Measurements from ENCODE around the gene RAG1.

Gene RAG1

GRCh38 chr11:36591433-36591832 lies 23.6 kb downstream of the RAG1 start:
- FAIRE-seq (no peak), DNase-seq (ENCODE audit: insufficient read length) (no peak)
- TF ChIP-seq TAF1 (IDR thresholded peaks at IDR 0.05; ENCODE audit: borderline replicate concordance, low read depth, low read length) = no peak
- TF ChIP-seq POLR2A (IDR thresholded peaks at IDR 0.05; ENCODE audit: low read depth, low read length) = no peak
- TF ChIP-seq POLR2AphosphoS5 (IDR thresholded peaks at IDR 0.05; ENCODE audit: low read depth, low read length) = no peak

GRCh38 chr11:36594316-36594989 lies 26.6 kb downstream of the RAG1 start, which contains the start of gene IFTAP:
Gene IFTAP, plus strand, starts transcription at chr11:36594502. Its CDS starts 15,602 bp downstream, at chr11:36610104.
- DNase-seq (ENCODE audit: insufficient read length) (peak; percentile 5), FAIRE-seq (peak; percentile 86)
- TF ChIP-seq POLR2AphosphoS5 (IDR thresholded peaks at IDR 0.05; ENCODE audit: low read depth, low read length) (no peak), TAF1 (IDR thresholded peaks at IDR 0.05; ENCODE audit: borderline replicate concordance, low read depth, low read length) (no peak), POLR2A (IDR thresholded peaks at IDR 0.05; ENCODE audit: low read depth, low read length) (no peak)

- FAIRE-seq (no peak), DNase-seq (ENCODE audit: insufficient read length) (no peak)
- TF ChIP-seq POLR2AphosphoS5 (IDR thresholded peaks at IDR 0.05; ENCODE audit: low read depth, low read length) = no peak
- TF ChIP-seq POLR2A (IDR thresholded peaks at IDR 0.05; ENCODE audit: low read depth, low read length) = no peak
- no peak for TF ChIP-seq TAF1 (IDR thresholded peaks at IDR 0.05; ENCODE audit: borderline replicate concordance, low read depth, low read length)
Measured at GRCh38 chr11:36596880-36597279, 29.1 kb downstream of the RAG1 start.

GRCh38 chr11:36598051-36598450 lies 30.2 kb downstream of the RAG1 start, which contains the start of gene RAG2:
Gene RAG2, minus strand, starts transcription at chr11:36598236. Its CDS starts 4,068 bp downstream, at chr11:36594168.
- TF ChIP-seq POLR2A (IDR thresholded peaks at IDR 0.05; ENCODE audit: low read depth, low read length) (no peak), POLR2AphosphoS5 (IDR thresholded peaks at IDR 0.05; ENCODE audit: low read depth, low read length) (no peak), TAF1 (IDR thresholded peaks at IDR 0.05; ENCODE audit: borderline replicate concordance, low read depth, low read length) (no peak)
- DNase-seq (ENCODE audit: insufficient read length) = no peak
- peak; percentile 61 for FAIRE-seq

GRCh38 chr11:36600180-36600579 lies 32.4 kb downstream of the RAG1 start:
- TF ChIP-seq POLR2A (IDR thresholded peaks at IDR 0.05; ENCODE audit: low read depth, low read length) (no peak), POLR2AphosphoS5 (IDR thresholded peaks at IDR 0.05; ENCODE audit: low read depth, low read length) (no peak), TAF1 (IDR thresholded peaks at IDR 0.05; ENCODE audit: borderline replicate concordance, low read depth, low read length) (no peak)
- FAIRE-seq (no peak), DNase-seq (ENCODE audit: insufficient read length) (no peak)

GRCh38 chr11:36601155-36601554 lies 33.3 kb downstream of the RAG1 start:
- TF ChIP-seq POLR2AphosphoS5 (IDR thresholded peaks at IDR 0.05; ENCODE audit: low read depth, low read length) = no peak
- no peak for TF ChIP-seq TAF1 (IDR thresholded peaks at IDR 0.05; ENCODE audit: borderline replicate concordance, low read depth, low read length)
- no peak for TF ChIP-seq POLR2A (IDR thresholded peaks at IDR 0.05; ENCODE audit: low read depth, low read length)
- DNase-seq (ENCODE audit: insufficient read length) (no peak), FAIRE-seq (no peak)

GRCh38 chr11:36602135-36602534 lies 34.3 kb downstream of the RAG1 start:
- TF ChIP-seq TAF1 (IDR thresholded peaks at IDR 0.05; ENCODE audit: borderline replicate concordance, low read depth, low read length) (no peak), POLR2A (IDR thresholded peaks at IDR 0.05; ENCODE audit: low read depth, low read length) (no peak), POLR2AphosphoS5 (IDR thresholded peaks at IDR 0.05; ENCODE audit: low read depth, low read length) (no peak)
- DNase-seq (ENCODE audit: insufficient read length) (no peak), FAIRE-seq (no peak)

- DNase-seq (ENCODE audit: insufficient read length) (no peak), FAIRE-seq (peak; percentile 70)
- no peak for TF ChIP-seq TAF1 (IDR thresholded peaks at IDR 0.05; ENCODE audit: borderline replicate concordance, low read depth, low read length)
- no peak for TF ChIP-seq POLR2A (IDR thresholded peaks at IDR 0.05; ENCODE audit: low read depth, low read length)
- no peak for TF ChIP-seq POLR2AphosphoS5 (IDR thresholded peaks at IDR 0.05; ENCODE audit: low read depth, low read length)
Measured at GRCh38 chr11:36605221-36606216, 37.7 kb downstream of the RAG1 start.

- TF ChIP-seq POLR2AphosphoS5 (IDR thresholded peaks at IDR 0.05; ENCODE audit: low read depth, low read length) (no peak), TAF1 (IDR thresholded peaks at IDR 0.05; ENCODE audit: borderline replicate concordance, low read depth, low read length) (no peak), POLR2A (IDR thresholded peaks at IDR 0.05; ENCODE audit: low read depth, low read length) (no peak)
- no peak for DNase-seq (ENCODE audit: insufficient read length)
- peak; percentile 79 for FAIRE-seq
Measured at GRCh38 chr11:36608491-36609199, 40.8 kb downstream of the RAG1 start.

- DNase-seq (ENCODE audit: insufficient read length) (no peak), FAIRE-seq (no peak)
- TF ChIP-seq POLR2AphosphoS5 (IDR thresholded peaks at IDR 0.05; ENCODE audit: low read depth, low read length) = no peak
- TF ChIP-seq TAF1 (IDR thresholded peaks at IDR 0.05; ENCODE audit: borderline replicate concordance, low read depth, low read length) = no peak
- TF ChIP-seq POLR2A (IDR thresholded peaks at IDR 0.05; ENCODE audit: low read depth, low read length) = no peak
Measured at GRCh38 chr11:36609383-36609782, 41.6 kb downstream of the RAG1 start.

GRCh38 chr11:36615826-36616225 lies 48.0 kb downstream of the RAG1 start:
- DNase-seq (ENCODE audit: insufficient read length) (no peak), FAIRE-seq (no peak)
- TF ChIP-seq POLR2A (IDR thresholded peaks at IDR 0.05; ENCODE audit: low read depth, low read length) = no peak
- TF ChIP-seq TAF1 (IDR thresholded peaks at IDR 0.05; ENCODE audit: borderline replicate concordance, low read depth, low read length) = no peak
- TF ChIP-seq POLR2AphosphoS5 (IDR thresholded peaks at IDR 0.05; ENCODE audit: low read depth, low read length) = no peak
